ENCODE results near the gene PDIA6. TPM values are rescaled to one million over a fixed set of nuclear protein-coding genes. Genes with fewer than 3 reads are reported as not detected.
A peak's percentile ranks its signal among the peaks of the same experiment; 100 is the strongest.

The PDIA6 gene
- total RNA-seq, 6 experiments from 2014 or later: 336 to 356 (median 351) TPM

- DNase-seq: no peak
- Mint-ChIP-seq H3K4me3 (no peak overlapping the region), H3K36me3 (ENCODE audit: low read depth) (peaks cover 45% of the 10 kb centered on the region), H3K27ac (no peak overlapping the region), H3K4me1 (ENCODE audit: low read depth) (peaks cover 5% of the 10 kb centered on the region), H3K27me3 (ENCODE audit: insufficient read depth) (peaks cover 2% of the 10 kb centered on the region; the same call in 1 of the 2 replicates), H3K9me3 (no peaks in the 10 kb centered on the region)
- TF ChIP-seq, protein P1, sequence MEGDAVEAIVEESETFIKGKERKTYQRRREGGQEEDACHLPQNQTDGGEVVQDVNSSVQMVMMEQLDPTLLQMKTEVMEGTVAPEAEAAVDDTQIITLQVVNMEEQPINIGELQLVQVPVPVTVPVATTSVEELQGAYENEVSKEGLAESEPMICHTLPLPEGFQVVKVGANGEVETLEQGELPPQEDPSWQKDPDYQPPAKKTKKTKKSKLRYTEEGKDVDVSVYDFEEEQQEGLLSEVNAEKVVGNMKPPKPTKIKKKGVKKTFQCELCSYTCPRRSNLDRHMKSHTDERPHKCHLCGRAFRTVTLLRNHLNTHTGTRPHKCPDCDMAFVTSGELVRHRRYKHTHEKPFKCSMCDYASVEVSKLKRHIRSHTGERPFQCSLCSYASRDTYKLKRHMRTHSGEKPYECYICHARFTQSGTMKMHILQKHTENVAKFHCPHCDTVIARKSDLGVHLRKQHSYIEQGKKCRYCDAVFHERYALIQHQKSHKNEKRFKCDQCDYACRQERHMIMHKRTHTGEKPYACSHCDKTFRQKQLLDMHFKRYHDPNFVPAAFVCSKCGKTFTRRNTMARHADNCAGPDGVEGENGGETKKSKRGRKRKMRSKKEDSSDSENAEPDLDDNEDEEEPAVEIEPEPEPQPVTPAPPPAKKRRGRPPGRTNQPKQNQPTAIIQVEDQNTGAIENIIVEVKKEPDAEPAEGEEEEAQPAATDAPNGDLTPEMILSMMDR (IDR thresholded peaks at IDR 0.05): no peak
These were observed 23.7 kb downstream of the PDIA6 start for GRCh38 chr2:10788855-10789254.

DNA sequence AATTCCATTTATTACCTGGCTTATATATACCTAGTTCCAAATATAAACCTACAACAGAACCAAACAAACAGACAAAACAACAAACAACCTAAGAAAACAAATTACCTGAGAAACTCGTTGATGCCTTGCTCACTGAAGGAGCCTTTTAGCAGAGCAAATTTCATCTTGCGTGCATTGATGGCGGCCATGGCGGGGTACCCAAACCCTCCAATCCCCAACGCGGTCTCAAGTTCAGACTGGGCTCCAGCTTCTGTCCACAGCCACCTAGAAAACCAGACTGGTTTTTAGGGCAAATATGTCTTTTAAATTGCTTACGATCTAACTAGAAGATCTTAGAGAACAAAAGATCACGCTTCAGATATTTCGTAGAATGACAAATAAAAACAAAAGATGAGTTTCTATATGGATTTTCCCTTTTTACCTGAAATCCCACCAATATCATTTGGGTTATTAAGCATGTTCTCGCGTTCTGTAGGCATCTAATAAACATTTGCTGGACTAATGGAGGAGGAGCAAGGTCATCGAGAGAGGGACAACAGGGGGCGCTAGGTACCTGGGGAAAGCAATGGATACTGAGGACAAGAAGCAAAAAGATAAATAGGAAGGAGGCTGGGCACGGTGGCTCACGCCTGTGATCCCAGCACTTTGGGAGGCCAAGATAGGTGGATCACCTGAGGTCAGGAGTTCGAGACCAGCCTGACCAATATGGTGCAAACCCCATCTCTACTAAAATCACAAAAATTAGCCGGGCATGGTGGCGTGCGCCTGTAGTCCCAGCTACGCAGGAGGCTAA, 25.2 kb downstream of the PDIA6 start:
- no peak for DNase-seq
- no peak overlapping the region for H3K27ac Mint-ChIP-seq
- H3K4me3 Mint-ChIP-seq: no peak overlapping the region
- TF ChIP-seq, protein P1 (IDR thresholded peaks at IDR 0.05): peak; percentile 47
- peaks cover 2% of the 10 kb centered on the region; the same call in 1 of the 2 replicates for H3K27me3 Mint-ChIP-seq (ENCODE audit: insufficient read depth)
- no peaks in the 10 kb centered on the region for H3K9me3 Mint-ChIP-seq
- H3K36me3 Mint-ChIP-seq (ENCODE audit: low read depth): peaks cover 44% of the 10 kb centered on the region
- H3K4me1 Mint-ChIP-seq (ENCODE audit: low read depth): peaks cover 13% of the 10 kb centered on the region

- Mint-ChIP-seq H3K9me3 (no peaks in the 10 kb centered on the region), H3K27ac (no peak overlapping the region), H3K36me3 (ENCODE audit: low read depth) (peaks cover 43% of the 10 kb centered on the region), H3K27me3 (ENCODE audit: insufficient read depth) (peaks cover 2% of the 10 kb centered on the region; the same call in 1 of the 2 replicates), H3K4me3 (no peak overlapping the region), H3K4me1 (ENCODE audit: low read depth) (peaks cover 13% of the 10 kb centered on the region)
- DNase-seq: no peak
- TF ChIP-seq, protein P1 (IDR thresholded peaks at IDR 0.05): no peak
These were observed 26.2 kb downstream of the PDIA6 start for GRCh38 chr2:10786240-10786982.

GRCh38 chr2:10785260-10785659, 27.3 kb downstream of the PDIA6 start:
- no peak for DNase-seq
- H3K27me3 Mint-ChIP-seq (ENCODE audit: insufficient read depth): peaks cover 2% of the 10 kb centered on the region; the same call in 1 of the 2 replicates
- peaks cover 13% of the 10 kb centered on the region for H3K4me1 Mint-ChIP-seq (ENCODE audit: low read depth)
- TF ChIP-seq, protein P1 (IDR thresholded peaks at IDR 0.05): no peak
- peaks cover 39% of the 10 kb centered on the region for H3K36me3 Mint-ChIP-seq (ENCODE audit: low read depth)
- no peak overlapping the region for H3K27ac Mint-ChIP-seq
- H3K4me3 Mint-ChIP-seq: no peak overlapping the region
- H3K9me3 Mint-ChIP-seq: no peaks in the 10 kb centered on the region

DNA sequence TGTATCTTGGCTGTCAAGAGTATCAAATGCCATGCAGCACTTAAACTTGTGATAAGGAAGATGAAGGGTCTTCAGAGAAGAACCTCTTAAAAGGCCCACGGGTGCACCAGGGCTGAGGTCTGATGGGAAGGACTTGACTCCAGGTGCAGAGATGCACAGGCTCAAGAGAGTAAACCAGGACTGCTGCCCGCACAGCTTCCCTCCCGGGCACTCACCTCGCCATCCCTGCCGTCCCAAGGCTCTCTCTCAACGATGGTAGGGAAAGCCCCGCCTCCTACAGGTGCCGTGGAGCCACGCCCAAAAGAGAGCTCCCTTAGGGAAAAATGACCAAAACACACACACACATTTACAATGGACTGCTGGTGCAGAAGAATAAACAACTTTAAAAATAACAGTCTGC, 27.9 kb downstream of the PDIA6 start:
- H3K27me3 Mint-ChIP-seq (ENCODE audit: insufficient read depth): peaks cover 2% of the 10 kb centered on the region; the same call in 1 of the 2 replicates
- no peak overlapping the region for H3K27ac Mint-ChIP-seq
- H3K4me1 Mint-ChIP-seq (ENCODE audit: low read depth): peaks cover 13% of the 10 kb centered on the region
- H3K9me3 Mint-ChIP-seq: no peaks in the 10 kb centered on the region
- H3K4me3 Mint-ChIP-seq: no peak overlapping the region
- TF ChIP-seq, protein P1 (IDR thresholded peaks at IDR 0.05): no peak
- peaks cover 40% of the 10 kb centered on the region for H3K36me3 Mint-ChIP-seq (ENCODE audit: low read depth)
- no peak for DNase-seq
